H1 (cell line): ENCODE measurements around the gene ELMO2. TPM values are rescaled to one million over a fixed set of nuclear protein-coding genes. Genes with fewer than 3 reads are reported as not detected.

Experiments used
- BRCA1 ChIP-seq: IDR thresholded peaks from 2 replicates; pipeline ENCODE4 v1.6.1; 2012; ENCODE audit warnings: low read depth, low read length, improper control_type of control experiment
- CBX5 ChIP-seq: fragments of 300-800, 300-1000 bp; sonication (generic); IDR thresholded peaks from 2 replicates; pipeline ENCODE4 v1.7.1; 2016; ENCODE audit warnings: antibody characterized with exemption, low read length, low read depth
- CEBPB ChIP-seq: IDR thresholded peaks from 2 replicates; pipeline ENCODE4 v1.6.1; 2012; ENCODE audit warnings: low read depth, low read length
- EP300 ChIP-seq, 2 experiments: IDR thresholded peaks; 1 replicate in 1 of 2; 2 replicates in 1 of 2; pipeline ENCODE4 v1.6.1; 2011 to 2012; ENCODE audit warnings: low read depth in 2 of 2, low read length in 2 of 2, mild to moderate bottlenecking in 2 of 2, borderline replicate concordance in 1 of 2, inconsistent platforms in 1 of 2, moderate library complexity in 1 of 2
- EZH2 ChIP-seq: fragments of 200-600 bp; sonication (generic); IDR thresholded peaks from 2 replicates; pipeline ENCODE4 v1.7.1; 2012; ENCODE audit warnings: low read depth, mild to moderate bottlenecking, moderate library complexity, low read length, inconsistent platforms; ENCODE audit not compliant: severe bottlenecking
- GABPA ChIP-seq: IDR thresholded peaks from 2 replicates; pipeline ENCODE4 v1.6.1; 2011; ENCODE audit warnings: mild to moderate bottlenecking, low read length, moderate library complexity, borderline replicate concordance; ENCODE audit not compliant: insufficient read depth
- JUN ChIP-seq: IDR thresholded peaks from 2 replicates; pipeline ENCODE4 v1.6.1; 2011; ENCODE audit warnings: low read depth, mild to moderate bottlenecking, improper control_type of control experiment, low read length
- JUND ChIP-seq: IDR thresholded peaks from 2 replicates; pipeline ENCODE4 v1.6.1; 2011; ENCODE audit warnings: mild to moderate bottlenecking, improper control_type of control experiment, low read length
- KDM5A ChIP-seq: fragments of 200-600 bp; IDR thresholded peaks from 2 replicates; pipeline ENCODE4 v1.7.1; 2012; ENCODE audit warnings: mild to moderate bottlenecking, low read length, inconsistent platforms, mixed read lengths
- NANOG ChIP-seq: IDR thresholded peaks from 2 replicates; pipeline ENCODE4 v1.6.1; 2011; ENCODE audit warnings: low read length, low read depth, mild to moderate bottlenecking, inconsistent platforms; ENCODE audit not compliant: insufficient read depth, poor library complexity, severe bottlenecking
- RBBP5 ChIP-seq: IDR thresholded peaks from 2 replicates; pipeline ENCODE4 v1.7.1; 2012; ENCODE audit warnings: low read depth, mild to moderate bottlenecking, inconsistent platforms, low read length, moderate library complexity, borderline replicate concordance
- SAP30 ChIP-seq: fragments of 300-600 bp; sonication (generic); IDR thresholded peaks from 2 replicates; pipeline ENCODE4 v1.7.1; 2012; ENCODE audit warnings: low read length, moderate library complexity, mild to moderate bottlenecking, inconsistent platforms; ENCODE audit not compliant: insufficient read depth, insufficient replicate concordance
- SIN3A ChIP-seq, 2 experiments: IDR thresholded peaks in 1 of 2; conservative IDR thresholded peaks in 1 of 2; 2 replicates each; pipeline ENCODE4 v1.6.1; 2011 to 2012; ENCODE audit warnings: low read length in 2 of 2, improper control_type of control experiment in 1 of 2, low read depth in 1 of 2, mild to moderate bottlenecking in 1 of 2
- TBP ChIP-seq: IDR thresholded peaks from 2 replicates; pipeline ENCODE4 v1.6.1; 2011; ENCODE audit warnings: low read depth, low read length, improper control_type of control experiment
- polyA plus RNA-seq, 7 experiments: library from polyadenylated mRNA; depleted of rRNA in 3 of 7; stranded (reverse) in 5 of 7; unstranded in 2 of 7; fragments of >200 nt in 5 of 7; fragments of 200-250 nt in 2 of 7; gene quantifications; 1 replicate in 5 of 7; 2 replicates in 1 of 7; 4 replicates in 1 of 7; pipeline versions ENCODE4 v1.2.1 to v1.2.3, GENCODE V29; 2011 to 2013; ENCODE audit warnings: missing spikeins in 2 of 7, mixed read lengths in 2 of 7
- total RNA-seq: library from RNA; stranded (reverse); fragmentation: NEBNext Ultra II Directional; extraction: Animal tissue kit (Norgen Biotek cat#: 25700); gene quantifications from 2 replicates; pipeline ENCODE4 v1.2.1, GENCODE V29; 2021
- TF ChIP-seq, protein P1 (sequence below): IDR thresholded peaks from 2 replicates; pipeline ENCODE4 v1.6.1; 2011; ENCODE audit warnings: low read depth, mild to moderate bottlenecking, low read length; ENCODE audit not compliant: insufficient read depth
- TF ChIP-seq, protein P2 (sequence below), 3 experiments: IDR thresholded peaks; 1 replicate in 2 of 3; 2 replicates in 1 of 3; pipeline versions ENCODE4 v1.5.1 to v1.6.1; 2011; ENCODE audit warnings: low read length in 3 of 3, mild to moderate bottlenecking in 3 of 3, inconsistent platforms in 2 of 3, low read depth in 1 of 3, moderate library complexity in 1 of 3; ENCODE audit not compliant: insufficient read depth in 1 of 3; ENCODE audit errors: control extremely low read depth in 1 of 3
- TF ChIP-seq, protein P3 (sequence below): IDR thresholded peaks from 2 replicates; pipeline ENCODE4 v1.6.1; 2012; ENCODE audit warnings: inconsistent platforms

ELMO2 gene
- total and polyA plus RNA-seq, 2 of the 8 experiments (the other 6 are each of a cell fraction or from before 2014, with no cell fraction given): 34.3 to 39.7 TPM

DNA sequence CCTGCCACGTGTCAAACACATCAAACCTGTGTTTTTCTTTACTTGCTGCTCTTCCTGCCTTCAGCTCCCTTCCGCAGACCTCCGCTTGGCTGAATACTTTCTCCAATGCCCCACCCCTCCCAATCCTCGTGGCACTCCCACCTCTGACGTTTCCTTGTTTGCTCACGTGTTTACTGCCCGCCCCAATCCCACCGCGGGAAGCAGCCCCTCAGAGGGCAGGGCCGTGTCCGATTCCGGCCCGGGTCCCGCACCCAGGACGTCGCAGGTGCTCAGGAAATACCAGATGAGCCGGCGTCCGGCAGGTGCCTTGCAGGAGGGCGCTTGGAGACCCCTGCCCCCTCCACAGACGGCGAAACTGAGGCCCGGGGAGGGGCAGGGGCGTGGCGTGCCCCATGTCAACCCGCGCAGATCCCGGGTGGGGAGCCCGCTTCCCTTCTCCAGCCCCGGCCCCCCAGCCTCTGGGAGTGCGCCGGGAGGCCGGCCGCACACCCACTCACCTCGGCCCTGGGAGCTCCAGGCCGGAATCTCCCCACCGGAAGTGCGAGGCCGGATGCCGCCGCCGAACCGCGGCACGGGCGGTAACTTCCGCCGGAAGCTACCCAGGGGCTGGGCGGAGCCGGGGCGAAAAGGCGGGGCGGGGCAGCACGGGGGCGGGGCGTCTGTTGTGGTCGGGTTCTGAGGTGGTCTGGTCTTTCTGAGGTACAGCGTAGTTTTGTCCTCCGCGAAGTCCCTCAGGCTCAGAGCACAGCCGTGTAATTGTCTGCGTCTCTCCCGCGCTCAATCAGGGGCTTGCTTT lies 42.3 kb downstream of the ELMO2 start (continued):
- TF ChIP-seq SAP30 (peak; percentile 66), KDM5A (no peak), EZH2 (no peak), GABPA (peak; percentile 96), CBX5 (no peak), JUN (no peak), TBP (peak; percentile 65), CEBPB (no peak), JUND (no peak), RBBP5 (no peak), NANOG (no peak), BRCA1 (no peak; the same call in 1 of the 2 replicates), EP300 (IDR thresholded peaks at IDR 0.05; ENCODE audit: borderline replicate concordance in 1 of 2, low read depth in 2 of 2, low read length in 2 of 2) (no peak), SIN3A (conservative IDR thresholded peaks at IDR 0.05 in 1 of 2, IDR thresholded peaks at IDR 0.05 in 1 of 2; ENCODE audit: low read depth in 1 of 2, low read length in 2 of 2) (peak; percentile 23 to 95; a peak in 2 of 4 replicates)
- TF ChIP-seq, protein P1, sequence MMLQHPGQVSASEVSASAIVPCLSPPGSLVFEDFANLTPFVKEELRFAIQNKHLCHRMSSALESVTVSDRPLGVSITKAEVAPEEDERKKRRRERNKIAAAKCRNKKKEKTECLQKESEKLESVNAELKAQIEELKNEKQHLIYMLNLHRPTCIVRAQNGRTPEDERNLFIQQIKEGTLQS: 0 out of 2 replicates have a peak, but pooled peaks have one; percentile 19
- TF ChIP-seq, protein P2, sequence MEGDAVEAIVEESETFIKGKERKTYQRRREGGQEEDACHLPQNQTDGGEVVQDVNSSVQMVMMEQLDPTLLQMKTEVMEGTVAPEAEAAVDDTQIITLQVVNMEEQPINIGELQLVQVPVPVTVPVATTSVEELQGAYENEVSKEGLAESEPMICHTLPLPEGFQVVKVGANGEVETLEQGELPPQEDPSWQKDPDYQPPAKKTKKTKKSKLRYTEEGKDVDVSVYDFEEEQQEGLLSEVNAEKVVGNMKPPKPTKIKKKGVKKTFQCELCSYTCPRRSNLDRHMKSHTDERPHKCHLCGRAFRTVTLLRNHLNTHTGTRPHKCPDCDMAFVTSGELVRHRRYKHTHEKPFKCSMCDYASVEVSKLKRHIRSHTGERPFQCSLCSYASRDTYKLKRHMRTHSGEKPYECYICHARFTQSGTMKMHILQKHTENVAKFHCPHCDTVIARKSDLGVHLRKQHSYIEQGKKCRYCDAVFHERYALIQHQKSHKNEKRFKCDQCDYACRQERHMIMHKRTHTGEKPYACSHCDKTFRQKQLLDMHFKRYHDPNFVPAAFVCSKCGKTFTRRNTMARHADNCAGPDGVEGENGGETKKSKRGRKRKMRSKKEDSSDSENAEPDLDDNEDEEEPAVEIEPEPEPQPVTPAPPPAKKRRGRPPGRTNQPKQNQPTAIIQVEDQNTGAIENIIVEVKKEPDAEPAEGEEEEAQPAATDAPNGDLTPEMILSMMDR (IDR thresholded peaks at IDR 0.05; ENCODE audit: control extremely low read depth in 1 of 3, insufficient read depth in 1 of 3, low read depth in 1 of 3, low read length in 3 of 3): no peak
- TF ChIP-seq, protein P3, sequence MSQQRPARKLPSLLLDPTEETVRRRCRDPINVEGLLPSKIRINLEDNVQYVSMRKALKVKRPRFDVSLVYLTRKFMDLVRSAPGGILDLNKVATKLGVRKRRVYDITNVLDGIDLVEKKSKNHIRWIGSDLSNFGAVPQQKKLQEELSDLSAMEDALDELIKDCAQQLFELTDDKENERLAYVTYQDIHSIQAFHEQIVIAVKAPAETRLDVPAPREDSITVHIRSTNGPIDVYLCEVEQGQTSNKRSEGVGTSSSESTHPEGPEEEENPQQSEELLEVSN: 0 out of 2 replicates have a peak, but pooled peaks have one; percentile 26
